ENCODE measurements around the gene ATXN7L1.
"Not testable (repeated sequence)": the region's sequence is repeated elsewhere in the genome, so short reads cannot be mapped to it uniquely, and the experiment has no call there.

Gene ATXN7L1

DNA sequence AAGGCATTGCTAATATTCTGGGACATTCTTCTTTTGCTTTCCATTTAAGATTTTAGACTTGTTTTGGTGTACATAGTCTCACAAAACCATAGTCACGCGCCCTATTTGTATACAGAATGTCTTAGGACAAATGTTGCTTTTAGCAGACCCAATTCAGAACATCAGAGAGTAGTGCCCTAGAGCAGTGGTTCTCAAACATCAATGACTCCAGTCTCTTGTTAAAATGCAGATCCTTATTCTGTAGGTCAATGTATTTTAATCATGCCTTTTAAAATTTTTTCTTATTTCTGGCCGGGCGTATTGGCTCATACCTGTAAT, 167.7 kb downstream of the ATXN7L1 start:
- TF ChIP-seq ZNF274 (IDR thresholded peaks at IDR 0.05; ENCODE audit: low read depth, low read length), result no peak
- H3K4me3 ChIP-seq (ENCODE audit: low read length), result no peak overlapping the region

GRCh38 chr7:105707967-105708762, 168.2 kb downstream of the ATXN7L1 start:
- no peak overlapping the region for H3K4me3 ChIP-seq (ENCODE audit: low read length)
- TF ChIP-seq ZNF274 (IDR thresholded peaks at IDR 0.05; ENCODE audit: low read depth, low read length), result no peak

- H3K4me3 ChIP-seq (ENCODE audit: low read length), result no peak overlapping the region
- no peak for TF ChIP-seq ZNF274 (IDR thresholded peaks at IDR 0.05; ENCODE audit: low read depth, low read length)
These were observed 169.0 kb downstream of the ATXN7L1 start for GRCh38 chr7:105707381-105707780.

- H3K4me3 ChIP-seq (ENCODE audit: low read length), result no peak overlapping the region
- TF ChIP-seq ZNF274 (IDR thresholded peaks at IDR 0.05; ENCODE audit: low read depth, low read length), result no peak
These were observed 171.0 kb downstream of the ATXN7L1 start for GRCh38 chr7:105705427-105705826.

GRCh38 chr7:105703207-105703930, 173.0 kb downstream of the ATXN7L1 start:
- no peak overlapping the region for H3K4me3 ChIP-seq (ENCODE audit: low read length)
- no peak for TF ChIP-seq ZNF274 (IDR thresholded peaks at IDR 0.05; ENCODE audit: low read depth, low read length)

DNA sequence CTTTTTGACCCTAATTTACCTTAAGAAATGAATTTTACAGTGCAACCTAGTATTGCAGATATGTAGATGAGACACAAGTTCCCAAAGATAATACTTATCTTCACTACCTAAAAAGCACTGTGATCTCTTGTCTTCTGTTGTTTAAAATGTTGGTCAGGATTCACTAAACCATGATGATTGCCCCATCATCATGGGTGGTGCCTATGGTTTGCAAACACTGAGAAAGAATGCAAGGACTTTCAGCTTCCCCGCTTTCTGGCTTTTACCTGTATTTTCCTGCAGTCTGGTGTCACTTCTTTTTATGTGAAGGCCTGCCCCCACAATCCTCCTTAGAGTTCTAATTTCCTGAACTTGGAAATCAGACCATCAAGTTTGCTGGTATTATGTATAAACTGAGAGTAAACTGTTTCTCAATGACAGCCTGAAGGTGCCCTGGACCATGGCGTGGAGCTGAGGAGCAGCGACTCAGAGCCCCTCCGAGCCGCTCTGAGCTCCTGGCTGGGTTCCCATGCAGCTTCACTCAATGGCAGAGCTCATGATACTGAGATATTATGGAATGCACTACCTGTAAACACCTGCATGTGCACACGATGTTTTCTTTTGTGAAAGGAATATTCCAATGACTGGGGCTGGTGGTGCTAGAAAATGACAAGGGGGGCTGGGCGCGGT, 176.7 kb downstream of the ATXN7L1 start:
- no peak overlapping the region for H3K4me3 ChIP-seq (ENCODE audit: low read length)
- TF ChIP-seq ZNF274 (IDR thresholded peaks at IDR 0.05; ENCODE audit: low read depth, low read length), result no peak

DNA sequence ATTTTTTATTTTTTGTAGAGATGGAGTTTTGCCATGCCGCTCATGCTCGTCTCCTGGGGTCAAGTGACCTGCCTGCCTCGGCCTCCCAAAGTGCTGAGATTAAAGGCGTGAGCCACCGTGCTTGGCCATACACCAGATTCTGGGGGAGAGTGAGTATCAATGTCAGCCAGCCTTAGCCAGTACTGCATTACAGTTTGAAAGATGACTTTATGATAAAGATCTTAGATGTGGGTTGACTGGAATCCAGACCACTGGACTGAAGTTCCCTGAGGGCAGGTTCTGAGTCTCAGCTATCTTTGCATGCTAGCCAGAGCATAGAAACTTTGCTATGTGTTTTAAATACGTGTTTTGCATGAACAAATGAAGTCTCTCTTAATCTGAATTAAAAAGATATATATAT, 177.9 kb downstream of the ATXN7L1 start:
- TF ChIP-seq ZNF274 (IDR thresholded peaks at IDR 0.05; ENCODE audit: low read depth, low read length), result no peak
- no peak overlapping the region for H3K4me3 ChIP-seq (ENCODE audit: low read length)

DNA sequence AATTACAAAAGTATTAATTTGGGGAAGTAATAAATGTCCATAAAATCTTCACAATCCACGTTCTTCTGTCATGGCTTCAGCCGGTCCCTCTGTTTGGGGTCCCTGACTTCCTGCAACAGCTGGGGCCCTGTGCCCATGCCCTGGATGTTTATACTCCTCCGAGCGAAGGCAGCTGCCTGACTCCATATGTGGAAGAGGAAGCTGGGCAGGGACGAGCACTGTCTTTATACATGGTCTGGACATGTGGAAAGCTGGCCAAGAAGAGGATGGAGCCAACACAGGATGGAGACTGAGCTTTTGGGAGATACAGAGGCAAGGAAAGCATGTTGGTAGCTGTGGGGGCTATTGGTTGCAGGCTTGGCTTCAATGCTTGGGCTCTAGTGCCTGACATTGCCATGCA, 178.6 kb downstream of the ATXN7L1 start:
- H3K4me3 ChIP-seq (ENCODE audit: low read length), result no peak overlapping the region
- TF ChIP-seq ZNF274 (IDR thresholded peaks at IDR 0.05; ENCODE audit: low read depth, low read length), result no peak

DNA sequence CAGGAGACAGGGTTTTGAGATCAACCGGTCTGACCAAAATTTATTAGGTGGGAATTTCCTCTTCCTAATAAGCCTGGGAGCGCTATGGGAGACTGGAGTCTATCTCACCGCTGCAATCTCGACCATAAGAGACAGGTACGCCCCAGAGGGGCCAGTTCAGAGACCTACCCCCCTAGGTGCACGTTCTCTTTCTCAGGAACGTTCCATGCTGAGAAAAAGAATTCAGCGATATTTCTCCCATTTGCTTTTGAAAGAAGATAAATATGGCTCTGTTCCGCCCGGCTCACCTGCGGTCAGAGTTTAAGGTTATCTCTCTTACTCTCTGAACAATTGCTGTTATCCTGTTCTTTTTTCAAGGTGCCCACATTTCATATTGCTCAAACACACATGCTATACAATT, 179.2 kb downstream of the ATXN7L1 start:
- not testable (repeated sequence) for H3K4me3 ChIP-seq (ENCODE audit: low read length)

DNA sequence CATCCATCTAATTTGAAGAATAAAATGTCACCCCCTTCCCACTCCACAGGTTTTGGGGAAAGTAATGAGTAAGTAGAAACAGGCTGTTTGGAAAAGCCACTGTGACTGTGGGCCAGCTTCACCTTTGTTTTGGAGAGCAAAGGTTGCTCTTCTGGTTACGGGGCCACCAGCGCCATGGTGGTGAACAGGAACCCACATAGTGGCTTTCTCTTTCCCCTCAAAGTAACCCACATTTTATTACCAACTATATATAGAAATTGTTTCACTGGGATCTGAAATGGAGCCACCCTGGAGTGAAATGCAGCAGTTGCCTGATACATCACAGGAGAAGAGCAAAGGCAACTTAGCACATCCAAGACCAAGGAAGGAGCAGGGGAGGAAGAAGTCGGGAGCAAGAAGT, 182.8 kb downstream of the ATXN7L1 start:
- H3K4me3 ChIP-seq (ENCODE audit: low read length), result no peak overlapping the region
- no peak for TF ChIP-seq ZNF274 (IDR thresholded peaks at IDR 0.05; ENCODE audit: low read depth, low read length)

- H3K4me3 ChIP-seq (ENCODE audit: low read length), result peak overlapping the region; percentile 61
These were observed 184.5 kb downstream of the ATXN7L1 start for GRCh38 chr7:105691680-105692564.

DNA sequence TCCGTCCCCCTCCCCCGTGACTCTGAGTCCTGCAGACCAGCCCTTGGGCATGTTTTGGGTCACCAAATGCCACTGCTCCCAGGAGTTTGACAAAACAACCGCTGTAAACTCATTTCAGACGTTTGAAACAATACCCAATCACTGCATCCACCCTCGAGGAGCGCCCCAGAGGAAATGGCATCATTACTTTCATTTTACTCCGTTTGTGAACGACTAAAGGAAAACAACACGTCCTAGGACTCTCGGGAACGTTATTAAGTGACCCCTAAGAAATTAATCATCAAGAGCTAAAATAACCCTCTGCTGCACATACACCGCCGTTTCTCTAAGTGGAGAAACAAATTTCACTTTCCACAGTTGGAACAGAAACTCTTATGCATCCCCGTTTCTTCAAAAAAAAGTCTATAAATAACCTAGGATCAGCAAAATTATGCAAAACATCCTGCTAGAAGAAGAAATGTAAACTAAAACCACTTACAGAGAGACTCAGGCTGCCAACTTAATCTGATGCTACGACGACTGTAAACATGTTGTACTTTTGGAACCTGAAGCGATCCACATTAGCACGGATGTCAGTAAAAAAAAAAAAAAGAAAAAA, 185.2 kb downstream of the ATXN7L1 start:
- no peak for TF ChIP-seq ZNF274 (IDR thresholded peaks at IDR 0.05; ENCODE audit: low read depth, low read length)
- H3K4me3 ChIP-seq (ENCODE audit: low read length), result peak overlapping the region; percentile 61

More at GRCh38 chr7:105691680-105692564, 184.5 kb downstream of the ATXN7L1 start:
- TF ChIP-seq ZNF274 (IDR thresholded peaks at IDR 0.05; ENCODE audit: low read depth, low read length), result no peak

GRCh38 chr7:105690325-105690945, 186.0 kb downstream of the ATXN7L1 start:
- no peak for TF ChIP-seq ZNF274 (IDR thresholded peaks at IDR 0.05; ENCODE audit: low read depth, low read length)
- H3K4me3 ChIP-seq (ENCODE audit: low read length), result no peak overlapping the region

All from GM08714 (cell line).